RCC 7860 (cell line): ENCODE measurements around the gene RHBDD3.
A peak's percentile ranks its signal among the peaks of the same experiment; 100 is the strongest.

Source experiments
- DNase-seq: peaks from one replicate; pipeline ENCODE4 v3.0.0-alpha.2; 2015; ENCODE audit warnings: low spot score
- FAIRE-seq: peaks from 2 replicates; lab custom pipeline; 2012; peaks lifted over from hg19 to GRCh38; lab: Jason Lieb, UNC

Gene RHBDD3

GRCh38 chr22:29306835-29307595 lies 39.2 kb upstream of the RHBDD3 start:
- FAIRE-seq (no peak), DNase-seq (peak; percentile 42)

- FAIRE-seq (no peak), DNase-seq (peak; percentile 58)
These were observed 38.5 kb upstream of the RHBDD3 start, which contains the start of gene GAS2L1 for GRCh38 chr22:29306175-29306834. Gene GAS2L1 (plus strand): TSS chr22:29306650. CDS start chr22:29308106, 1,456 bp downstream.

GRCh38 chr22:29305836-29306174 lies 38.0 kb upstream of the RHBDD3 start:
- DNase-seq (no peak), FAIRE-seq (no peak)

- DNase-seq, result no peak
- FAIRE-seq, result no peak
These were observed 35.1 kb upstream of the RHBDD3 start for GRCh38 chr22:29302681-29303465.

GRCh38 chr22:29302402-29302680 lies 34.6 kb upstream of the RHBDD3 start:
- no peak for FAIRE-seq
- DNase-seq, result no peak

GRCh38 chr22:29301716-29302401 lies 34.1 kb upstream of the RHBDD3 start:
- FAIRE-seq (no peak), DNase-seq (no peak)

- FAIRE-seq, result no peak
- DNase-seq, result no peak
These were observed 33.2 kb upstream of the RHBDD3 start for GRCh38 chr22:29300807-29301601.

- FAIRE-seq (no peak), DNase-seq (no peak)
These were observed 32.7 kb upstream of the RHBDD3 start for GRCh38 chr22:29300467-29300806.

GRCh38 chr22:29299136-29299900 lies 31.5 kb upstream of the RHBDD3 start:
- FAIRE-seq (no peak), DNase-seq (no peak)

GRCh38 chr22:29298641-29299040 lies 30.9 kb upstream of the RHBDD3 start:
- no peak for FAIRE-seq
- no peak for DNase-seq

- DNase-seq, result no peak
- FAIRE-seq, result no peak
These were observed 24.6 kb upstream of the RHBDD3 start for GRCh38 chr22:29292379-29292778.

- DNase-seq (no peak), FAIRE-seq (no peak)
These were observed 23.4 kb upstream of the RHBDD3 start for GRCh38 chr22:29291215-29291614.

- no peak for FAIRE-seq
These were observed 22.3 kb upstream of the RHBDD3 start for GRCh38 chr22:29290061-29290460.

GRCh38 chr22:29288837-29289236 lies 21.1 kb upstream of the RHBDD3 start:
- FAIRE-seq (no peak), DNase-seq (no peak)

More at GRCh38 chr22:29290061-29290460, 22.3 kb upstream of the RHBDD3 start:
- DNase-seq, result no peak

GRCh38 chr22:29284196-29284595 lies 16.4 kb upstream of the RHBDD3 start:
- no peak for DNase-seq
- no peak for FAIRE-seq

GRCh38 chr22:29277927-29278326 lies 10.1 kb upstream of the RHBDD3 start:
- DNase-seq (no peak), FAIRE-seq (no peak)

GRCh38 chr22:29275819-29276565 lies 8.2 kb upstream of the RHBDD3 start:
- FAIRE-seq (peak; percentile 68), DNase-seq (no peak)

- DNase-seq (no peak), FAIRE-seq (no peak)
These were observed 7.4 kb upstream of the RHBDD3 start for GRCh38 chr22:29275167-29275566.

- FAIRE-seq (no peak), DNase-seq (no peak)
These were observed 4.8 kb upstream of the RHBDD3 start for GRCh38 chr22:29272624-29273023.
